Epithelial cell of esophagus (primary cell): ENCODE data around the gene RUNX2.
A peak's percentile ranks its signal among the peaks of the same experiment; 100 is the strongest.

Experiments used
- DNase-seq: peaks from one replicate; pipeline ENCODE4 v3.0.0; 2010; ENCODE audit warnings: low read depth
- H3K4me3 ChIP-seq: 2 replicates; pipeline ENCODE4 v1.5.1; 2011; ENCODE audit warnings: mild to moderate bottlenecking, low read length, control low read depth
- CTCF ChIP-seq: IDR thresholded peaks from 2 replicates; pipeline ENCODE4 v1.5.1; 2011; ENCODE audit warnings: low read depth, mild to moderate bottlenecking, low read length, control low read depth, inconsistent platforms; ENCODE audit not compliant: insufficient read depth; ENCODE audit errors: missing control alignments

Gene RUNX2

GRCh38 chr6:45369870-45370269 is 41.7 kb downstream of the RUNX2 start:
- no peak overlapping the region for H3K4me3 ChIP-seq
- DNase-seq: no peak
- TF ChIP-seq CTCF: no peak

GRCh38 chr6:45371924-45372573 is 43.9 kb downstream of the RUNX2 start:
- TF ChIP-seq CTCF: no peak

GRCh38 chr6:45375449-45375848 is 47.3 kb downstream of the RUNX2 start:
- no peak overlapping the region for H3K4me3 ChIP-seq
- no peak for DNase-seq
- no peak for TF ChIP-seq CTCF

More at GRCh38 chr6:45371924-45372573, 43.9 kb downstream of the RUNX2 start:
- no peak for DNase-seq
- no peak overlapping the region for H3K4me3 ChIP-seq

- H3K4me3 ChIP-seq: peak overlapping the region; percentile 72
- TF ChIP-seq CTCF: no peak
- peak; percentile 6 for DNase-seq
Observed at GRCh38 chr6:45376310-45377042, 48.3 kb downstream of the RUNX2 start.

- DNase-seq: peak; percentile 17
- H3K4me3 ChIP-seq: peak overlapping the region; percentile 72
- TF ChIP-seq CTCF: peak; percentile 13
Observed at GRCh38 chr6:45377043-45377553, 49.0 kb downstream of the RUNX2 start.

GRCh38 chr6:45377554-45378333 is 49.6 kb downstream of the RUNX2 start, which contains the start of gene SUPT3H:
SUPT3H (minus strand) TSS chr6:45377934.
- TF ChIP-seq CTCF: no peak
- DNase-seq: peak; percentile 91
- H3K4me3 ChIP-seq: peak within 1 kb of the TSS; percentile 72
